ENCODE data around the gene IL36A.

Gene IL36A

DNA sequence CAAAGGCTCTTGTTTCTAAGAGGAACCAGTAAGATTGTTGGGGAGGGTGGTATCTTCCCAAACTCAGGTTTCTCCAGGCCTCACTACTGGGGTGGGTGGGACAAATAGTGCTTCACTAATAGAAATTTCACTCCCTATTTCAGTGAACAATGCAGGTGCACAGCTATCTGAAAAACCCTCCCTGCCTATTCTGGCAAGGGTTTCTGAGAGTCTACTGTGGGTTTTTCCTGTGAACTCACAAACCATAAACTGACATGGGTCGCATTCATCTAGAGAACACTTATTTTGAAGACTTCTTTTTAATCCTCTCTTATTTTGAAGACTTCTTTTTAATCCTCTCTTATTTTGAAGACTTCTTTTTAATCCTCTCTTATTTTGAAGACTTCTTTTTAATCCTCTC is 4.4 kb downstream of the IL36A start:
- DNase-seq, result no peak

GRCh38 chr2:113010088-113010487 is 4.8 kb downstream of the IL36A start:
- no peak for DNase-seq

GRCh38 chr2:113011108-113011507 is 5.8 kb downstream of the IL36A start:
- DNase-seq, result no peak

- no peak for DNase-seq
Observed at GRCh38 chr2:113012436-113013335, 7.4 kb downstream of the IL36A start.

GRCh38 chr2:113013336-113013661 is 8.0 kb downstream of the IL36A start:
- no peak for DNase-seq

GRCh38 chr2:113014067-113014466 is 8.8 kb downstream of the IL36A start:
- DNase-seq, result no peak

- DNase-seq, result no peak
Observed at GRCh38 chr2:113015042-113015441, 9.8 kb downstream of the IL36A start.

GRCh38 chr2:113015655-113016054 is 10.4 kb downstream of the IL36A start:
- no peak for DNase-seq

GRCh38 chr2:113018509-113018908 is 13.2 kb downstream of the IL36A start:
- DNase-seq, result no peak

DNA sequence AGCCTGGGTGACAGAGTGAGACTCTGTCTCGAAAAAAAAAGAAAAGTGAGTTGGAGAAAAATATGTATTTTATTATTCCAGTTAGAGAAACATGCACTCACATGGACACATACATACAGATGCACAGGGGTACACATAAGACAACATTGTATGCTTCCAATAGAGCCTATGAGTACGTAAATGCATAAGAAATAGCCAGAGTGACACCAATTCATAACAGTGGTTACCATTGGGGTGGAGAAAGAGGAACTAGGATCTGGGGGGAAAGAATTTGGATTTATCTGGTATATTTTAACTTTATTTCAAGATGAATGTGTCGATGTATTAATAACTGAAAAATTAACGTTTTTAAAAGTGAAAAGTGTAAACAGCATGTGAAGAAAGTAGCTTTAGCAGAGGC is 16.1 kb downstream of the IL36A start:
- DNase-seq, result no peak

DNA sequence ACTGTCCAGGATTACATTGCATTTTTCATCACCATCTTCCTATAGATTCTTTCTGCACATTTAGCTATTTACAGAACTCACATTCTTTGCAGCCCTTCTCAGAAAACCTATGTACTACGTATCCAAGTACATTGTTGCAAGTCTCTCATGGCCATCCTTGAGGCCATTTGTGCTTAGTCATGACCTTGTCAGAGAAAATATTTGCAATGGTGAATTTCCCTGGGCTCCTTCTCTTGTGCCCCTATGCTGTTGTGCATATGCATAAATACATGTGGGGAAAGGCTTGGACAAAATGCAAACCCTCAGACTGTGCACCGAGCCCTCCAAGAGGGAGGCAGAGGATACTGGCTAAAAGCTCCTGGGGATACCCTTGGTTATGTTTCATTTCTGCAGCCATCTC is 19.5 kb downstream of the IL36A start:
- DNase-seq, result no peak

DNA sequence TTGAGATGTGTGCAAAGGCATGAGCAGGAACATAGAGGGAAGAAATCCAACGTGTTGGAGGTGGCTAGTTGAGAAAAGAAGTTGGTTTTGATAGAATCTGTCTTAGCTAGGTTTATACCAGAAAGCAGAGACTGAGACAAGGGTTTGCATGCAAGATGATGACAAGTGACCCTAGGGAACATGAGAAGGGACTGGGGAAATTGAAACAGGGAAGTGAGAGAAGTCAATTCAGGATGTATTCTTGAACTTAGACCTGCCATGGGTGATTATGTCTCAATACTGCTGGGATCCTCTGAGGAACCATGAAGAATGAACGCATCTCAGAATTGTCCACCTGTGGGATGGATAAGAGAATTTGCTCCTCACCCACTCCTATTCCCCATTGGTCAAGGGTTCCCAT is 20.5 kb downstream of the IL36A start:
- no peak for DNase-seq

GRCh38 chr2:113027691-113028090 is 22.4 kb downstream of the IL36A start:
- no peak for DNase-seq

DNA sequence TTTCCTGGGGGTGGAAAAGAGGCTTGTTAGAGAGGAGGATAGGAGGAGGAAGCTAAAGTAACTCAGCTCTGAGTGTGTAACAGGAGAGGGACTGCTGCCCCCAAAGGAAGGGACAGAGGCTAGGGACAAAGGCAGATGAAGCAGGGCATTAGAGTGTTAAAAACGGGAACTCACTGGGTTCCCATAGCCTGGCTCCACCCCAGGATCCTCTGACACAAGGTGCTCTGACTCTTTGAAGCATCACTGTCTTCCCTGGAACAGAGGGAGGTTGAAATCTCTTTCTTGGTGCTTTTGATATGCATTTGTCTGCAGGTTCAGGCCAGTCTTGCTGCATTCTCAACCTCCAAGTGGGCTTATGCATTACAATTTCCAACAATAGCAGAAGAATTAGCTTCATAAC is 22.9 kb downstream of the IL36A start:
- DNase-seq, result no peak

GRCh38 chr2:113032737-113033136 is 27.5 kb downstream of the IL36A start:
- no peak for DNase-seq

DNA sequence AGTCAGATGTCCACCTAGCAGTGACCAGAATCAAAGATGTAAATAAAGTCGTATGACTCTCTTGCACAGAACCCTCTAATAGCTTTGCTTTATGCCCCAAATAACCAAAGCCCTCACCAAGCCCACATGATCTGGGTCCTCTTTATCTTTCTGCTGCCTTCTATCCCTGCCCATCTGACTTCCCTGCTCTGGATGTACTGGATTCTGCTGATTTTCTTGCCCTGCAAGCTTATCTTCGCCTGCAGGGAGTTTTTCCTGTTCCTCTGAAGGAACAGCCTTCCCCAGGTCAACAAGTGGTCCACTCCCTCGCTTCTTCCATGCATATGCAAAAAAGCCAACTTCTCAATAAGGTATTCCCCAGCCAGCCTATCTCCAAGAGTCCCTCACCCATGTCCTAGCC is 28.8 kb downstream of the IL36A start:
- DNase-seq, result no peak

DNA sequence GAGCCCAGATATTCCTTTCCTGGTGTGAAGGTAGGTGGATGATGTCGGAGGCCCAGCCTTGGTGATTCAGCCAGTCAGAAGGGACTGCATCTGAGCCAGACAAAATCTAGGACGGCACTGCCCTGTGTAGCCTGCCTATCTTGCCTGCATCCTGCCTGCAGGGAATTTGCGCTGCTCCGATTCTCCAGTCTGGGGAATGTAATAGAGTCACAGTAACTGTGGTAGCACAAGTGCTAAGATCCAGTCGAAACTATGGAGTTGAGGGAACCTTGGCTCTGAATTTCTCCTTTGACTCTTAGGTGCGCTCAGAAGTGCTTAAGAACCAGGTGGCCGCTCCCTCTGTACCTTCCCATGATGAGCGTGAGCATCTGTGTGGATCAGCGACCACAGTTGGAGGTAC is 31.5 kb downstream of the IL36A start:
- no peak for DNase-seq

DNA sequence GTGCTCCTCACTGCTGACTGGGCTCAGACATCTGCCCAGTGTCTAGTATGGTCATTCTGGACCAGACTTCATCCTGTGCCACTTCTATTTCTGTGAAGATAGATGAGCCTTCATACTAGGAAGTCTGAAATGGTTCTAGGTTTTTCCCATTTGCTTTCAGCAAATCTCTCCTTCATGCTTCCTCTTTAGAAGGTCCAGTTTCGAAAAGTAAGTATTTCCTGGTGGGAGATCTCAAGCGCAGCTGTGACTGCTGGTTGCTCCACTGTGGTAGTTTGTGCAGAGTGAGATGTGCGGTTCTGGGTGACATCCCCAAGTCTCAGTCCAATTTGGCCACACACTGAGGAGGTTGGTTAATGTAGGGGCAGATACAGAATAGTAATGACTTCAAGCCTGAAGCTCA is 33.0 kb downstream of the IL36A start:
- no peak for DNase-seq

DNA sequence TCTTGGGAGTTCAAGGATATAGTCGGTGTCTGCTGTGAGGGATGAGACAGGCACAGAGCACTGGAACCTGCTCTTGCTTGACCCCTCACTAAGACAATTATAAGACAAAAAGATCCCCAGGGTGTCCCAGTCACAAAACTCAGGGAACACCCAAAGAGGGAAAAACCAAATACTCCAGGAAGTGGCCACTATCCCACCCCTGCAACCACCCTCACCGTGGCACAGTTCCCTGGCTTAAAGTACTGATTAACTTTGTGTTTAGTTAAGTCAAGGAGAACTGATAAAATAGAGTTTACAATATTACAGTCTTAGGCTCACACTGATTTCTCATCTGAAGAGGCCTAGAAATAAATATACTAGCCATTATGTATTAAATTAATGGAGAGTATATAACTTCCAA is 33.9 kb downstream of the IL36A start:
- no peak for DNase-seq

DNA sequence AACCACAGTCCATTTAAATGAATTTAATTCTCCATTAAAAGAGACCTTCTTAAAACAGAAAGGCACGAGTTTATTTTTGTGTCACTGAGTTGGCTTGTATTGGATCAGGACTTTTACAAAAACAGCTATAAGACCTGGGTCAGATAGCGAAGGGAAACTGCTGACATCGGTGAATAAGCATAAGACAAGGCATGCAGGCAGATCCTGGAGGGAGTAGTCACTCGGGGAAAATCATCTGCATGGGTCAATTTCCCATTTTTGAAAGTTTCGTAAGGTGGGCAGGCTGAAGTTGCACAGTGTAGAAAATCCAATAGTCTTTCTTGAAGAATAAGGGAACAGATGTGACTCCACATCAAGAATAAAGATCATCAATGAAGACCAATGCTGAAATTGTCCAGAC is 34.5 kb downstream of the IL36A start:
- no peak for DNase-seq

DNA sequence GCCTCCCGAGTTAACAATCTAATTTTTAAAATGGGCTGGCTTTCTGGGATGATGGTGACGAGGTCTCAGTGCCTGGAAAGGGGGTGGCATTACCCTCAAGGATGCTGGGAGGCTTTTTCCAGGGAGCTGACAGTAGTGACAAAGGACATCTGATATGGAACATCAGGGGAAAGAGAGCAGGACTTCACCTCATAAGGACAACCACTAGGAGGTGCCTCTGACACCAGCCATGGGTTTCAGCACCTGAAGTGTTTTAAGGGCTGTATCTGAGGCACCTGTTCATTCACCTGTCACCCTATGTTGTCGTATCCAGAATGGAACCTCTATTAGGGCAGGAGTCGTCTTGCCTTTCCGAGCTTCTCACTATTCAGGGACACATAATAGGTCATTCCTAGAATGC is 36.6 kb downstream of the IL36A start:
- DNase-seq, result no peak

GRCh38 chr2:113046465-113046864 is 41.2 kb downstream of the IL36A start:
- DNase-seq, result no peak

DNA sequence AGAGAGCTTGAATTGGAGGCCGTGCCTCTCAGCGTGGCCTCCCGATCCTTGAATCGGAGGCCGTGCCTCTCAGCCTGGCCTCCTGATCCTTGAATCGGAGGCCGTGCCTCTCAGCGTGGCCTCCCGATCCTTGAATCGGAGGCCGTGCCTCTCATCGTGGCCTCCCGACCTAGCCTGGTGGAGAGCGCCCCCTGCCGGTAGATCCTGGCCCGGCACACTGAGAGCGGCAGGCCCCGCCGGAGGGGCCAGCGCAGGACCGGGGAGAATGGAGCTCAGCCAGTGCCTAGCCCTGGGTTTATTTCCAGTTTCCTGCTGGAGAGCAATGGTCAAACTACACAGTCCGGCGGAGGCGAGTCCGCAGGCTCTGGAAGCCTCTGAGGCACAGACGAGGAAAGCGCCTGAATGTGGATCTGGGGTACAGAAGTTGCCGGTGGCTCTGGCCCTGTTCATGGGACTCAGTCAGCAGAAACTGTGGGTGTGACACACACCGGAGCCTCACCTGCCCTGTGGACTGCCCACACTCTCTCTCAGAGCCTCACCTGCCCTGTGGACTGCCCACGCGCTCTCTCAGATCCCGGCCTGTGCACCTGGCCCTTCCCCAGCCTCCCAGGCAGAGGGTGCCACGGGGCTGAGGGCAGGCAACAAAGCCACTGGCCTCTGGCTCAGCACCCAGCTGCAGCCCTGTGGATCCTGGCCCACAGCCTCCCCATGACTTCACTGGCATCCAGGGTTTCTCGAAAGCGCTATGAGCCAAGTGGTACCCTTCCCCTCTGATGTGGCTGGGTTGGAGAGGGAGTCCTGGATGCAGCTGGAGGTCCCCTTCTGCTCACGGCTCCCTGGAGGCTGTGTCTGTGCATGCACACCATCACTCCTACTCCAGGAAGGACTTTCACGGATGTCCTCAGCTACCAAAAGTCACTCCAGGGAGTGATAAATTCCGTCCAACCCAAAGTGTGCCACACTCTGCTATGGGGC is 45.9 kb downstream of the IL36A start:
- DNase-seq, result no peak

GRCh38 chr2:113052396-113052917 is 47.2 kb downstream of the IL36A start, which contains the start of gene IL36B:
Gene IL36B, minus strand, starts transcription at chr2:113052867.
- DNase-seq, result no peak

All from cortex of kidney (tissue), 1 donor.